ENCODE results near the gene CROT. TPM values are rescaled to one million over a fixed set of nuclear protein-coding genes. Genes with fewer than 3 reads are reported as not detected.

CROT gene
- total RNA-seq, 2 donors from 2014 or later = 13.6 to 22.6 TPM

- Histone ChIP-seq H3K27me3 (no peaks in the 10 kb centered on the region), H3K9ac (ENCODE audit: low read depth in 2 of 2, low read length in 2 of 2) (no peak overlapping the region), H3K36me3 (no peaks in the 10 kb centered on the region), H3K4me1 (no peaks in the 10 kb centered on the region), H3K9me3 (no peaks in the 10 kb centered on the region), H3K4me3 (no peak overlapping the region), H3K27ac (no peak overlapping the region)
- intact Hi-C loops (cut with DNase I) = no loop called here
- TF ChIP-seq CTCF (IDR thresholded peaks at IDR 0.05) = no peak
- DNase-seq = no peak
Observed at GRCh38 chr7:87447116-87447635, 101.7 kb downstream of the CROT start.

GRCh38 chr7:87448388-87448787 is 102.9 kb downstream of the CROT start:
- Histone ChIP-seq H3K4me1 (no peaks in the 10 kb centered on the region), H3K9me3 (no peaks in the 10 kb centered on the region), H3K27me3 (no peaks in the 10 kb centered on the region), H3K9ac (ENCODE audit: low read depth in 2 of 2, low read length in 2 of 2) (no peak overlapping the region), H3K27ac (no peak overlapping the region), H3K4me3 (no peak overlapping the region), H3K36me3 (no peaks in the 10 kb centered on the region)
- TF ChIP-seq CTCF (IDR thresholded peaks at IDR 0.05) = no peak
- no peak for DNase-seq
- intact Hi-C loops (cut with DNase I) = no loop called here

Other genes starting within 250 kb of the CROT start
- gene DMTF1, start 193.2 kb upstream of the CROT start, total RNA-seq = 10 to 100 TPM; 44.4 to 66.0 TPM
- gene TMEM243, start 125.9 kb upstream of the CROT start, total RNA-seq = 10 to 100 TPM; 16.4 to 23.1 TPM
- gene ABCB4, start 130.0 kb downstream of the CROT start, total RNA-seq = under 1 TPM; 0.30 to 0.35 TPM